Germinal center (tissue), 1 donor: Measurements from ENCODE around the gene ZNF322.
"Not testable (repeated sequence)": the region's sequence is repeated elsewhere in the genome, so short reads cannot be mapped to it uniquely, and the experiment has no call there.

Experiments
- DNase-seq: peaks from one replicate; pipeline ENCODE4 v3.0.0; 2012; ENCODE audit warnings: mixed read lengths, low spot score

The ZNF322 gene

GRCh38 chr6:26659042-26659999 lies at the start of gene ZNF322:
TSS of gene ZNF322 (minus strand) at chr6:26659746. CDS start at chr6:26638553, 21,193 bp downstream.
- DNase-seq, result peak; percentile 97

GRCh38 chr6:26705780-26706179 lies 46.2 kb upstream of the ZNF322 start:
- not testable (repeated sequence) for DNase-seq

- DNase-seq, result not testable (repeated sequence)
These were observed 45.8 kb upstream of the ZNF322 start for GRCh38 chr6:26705352-26705751.

- not testable (repeated sequence) for DNase-seq
These were observed 41.6 kb upstream of the ZNF322 start for GRCh38 chr6:26701023-26701747.

GRCh38 chr6:26697496-26697895 lies 38.0 kb upstream of the ZNF322 start:
- not testable (repeated sequence) for DNase-seq

GRCh38 chr6:26689324-26689947 lies 29.9 kb upstream of the ZNF322 start:
- not testable (repeated sequence) for DNase-seq

GRCh38 chr6:26682435-26683042 lies 23.0 kb upstream of the ZNF322 start:
- DNase-seq, result not testable (repeated sequence)

- not testable (repeated sequence) for DNase-seq
These were observed 13.7 kb upstream of the ZNF322 start for GRCh38 chr6:26673287-26673686.

GRCh38 chr6:26670558-26670957 lies 11.0 kb upstream of the ZNF322 start:
- DNase-seq, result not testable (repeated sequence)

- not testable (repeated sequence) for DNase-seq
These were observed 10.5 kb upstream of the ZNF322 start for GRCh38 chr6:26670003-26670402.

GRCh38 chr6:26660000-26660361 lies 435 bp upstream of the ZNF322 start:
- peak; percentile 57 for DNase-seq

GRCh38 chr6:26657256-26657655 lies 2.3 kb downstream of the ZNF322 start:
- no peak for DNase-seq

GRCh38 chr6:26653007-26653406 lies 6.5 kb downstream of the ZNF322 start:
- DNase-seq, result no peak

- no peak for DNase-seq
These were observed 8.3 kb downstream of the ZNF322 start for GRCh38 chr6:26651133-26651781.

GRCh38 chr6:26646074-26646473 lies 13.5 kb downstream of the ZNF322 start:
- DNase-seq, result no peak

GRCh38 chr6:26640806-26641205 lies 18.7 kb downstream of the ZNF322 start:
- no peak for DNase-seq

GRCh38 chr6:26629359-26629758 lies 30.2 kb downstream of the ZNF322 start:
- DNase-seq, result no peak

- DNase-seq, result no peak
These were observed 31.7 kb downstream of the ZNF322 start for GRCh38 chr6:26627843-26628242.

- no peak for DNase-seq
These were observed 35.0 kb downstream of the ZNF322 start for GRCh38 chr6:26624557-26624956.

GRCh38 chr6:26623339-26623859 lies 36.1 kb downstream of the ZNF322 start:
- DNase-seq, result no peak
